WI38 (cell line): ENCODE measurements around the gene EVPLL.
"Not testable (repeated sequence)": the region's sequence is repeated elsewhere in the genome, so short reads cannot be mapped to it uniquely, and the experiment has no call there.

Source experiments
- H3K4me3 ChIP-seq: 2 replicates; pipeline ENCODE4 v1.5.1; 2011; ENCODE audit warnings: low read depth, mild to moderate bottlenecking, control low read depth, low read length
- TF ChIP-seq, protein P1 (sequence below): IDR thresholded peaks from 2 replicates; pipeline ENCODE4 v1.5.1; 2012; ENCODE audit warnings: low read depth, mild to moderate bottlenecking, control low read depth, low read length

The EVPLL gene

DNA sequence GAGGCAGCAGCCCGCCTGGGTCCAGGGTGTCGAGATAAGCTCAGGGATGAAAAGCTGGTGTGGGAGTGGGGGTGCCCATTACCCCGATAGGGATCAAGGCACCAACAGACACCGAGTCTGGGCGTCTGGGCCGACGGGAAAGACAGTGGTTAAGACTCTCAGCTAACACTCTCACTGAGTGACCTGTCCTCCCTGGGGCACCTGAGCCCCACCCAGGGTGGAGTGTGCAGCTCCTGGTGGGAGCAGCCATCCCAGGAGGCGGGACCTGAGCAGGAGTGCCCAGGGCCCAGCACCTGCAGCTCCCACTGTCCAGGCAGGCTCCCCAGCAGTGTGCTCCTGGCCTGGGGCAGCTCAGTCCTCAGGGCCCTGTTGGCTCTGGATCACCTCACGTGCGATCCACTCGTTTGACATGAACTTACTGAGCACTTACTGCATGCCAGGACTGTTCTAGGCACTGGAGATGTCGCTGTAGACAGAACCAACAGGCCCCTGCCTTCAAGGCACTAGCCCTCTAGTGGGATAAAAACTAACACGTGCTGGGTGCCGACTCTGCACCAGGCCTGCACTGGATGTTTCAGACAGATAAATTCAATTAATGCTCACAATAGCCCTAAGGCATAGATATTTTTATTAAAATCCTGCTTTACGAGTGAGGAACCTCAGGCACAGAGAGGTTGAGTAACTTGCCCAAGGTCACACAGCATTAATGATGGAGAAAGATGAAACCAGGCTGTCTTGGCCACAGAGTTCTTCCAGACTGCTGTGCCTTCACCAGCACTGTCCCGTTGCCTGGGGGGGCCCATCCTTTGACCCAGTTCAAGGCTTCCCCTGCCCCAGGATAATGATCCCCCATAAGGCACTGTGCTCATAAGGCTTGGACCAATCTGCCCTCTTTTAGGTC lies 1.9 kb downstream of the EVPLL start:
- TF ChIP-seq, protein P1, sequence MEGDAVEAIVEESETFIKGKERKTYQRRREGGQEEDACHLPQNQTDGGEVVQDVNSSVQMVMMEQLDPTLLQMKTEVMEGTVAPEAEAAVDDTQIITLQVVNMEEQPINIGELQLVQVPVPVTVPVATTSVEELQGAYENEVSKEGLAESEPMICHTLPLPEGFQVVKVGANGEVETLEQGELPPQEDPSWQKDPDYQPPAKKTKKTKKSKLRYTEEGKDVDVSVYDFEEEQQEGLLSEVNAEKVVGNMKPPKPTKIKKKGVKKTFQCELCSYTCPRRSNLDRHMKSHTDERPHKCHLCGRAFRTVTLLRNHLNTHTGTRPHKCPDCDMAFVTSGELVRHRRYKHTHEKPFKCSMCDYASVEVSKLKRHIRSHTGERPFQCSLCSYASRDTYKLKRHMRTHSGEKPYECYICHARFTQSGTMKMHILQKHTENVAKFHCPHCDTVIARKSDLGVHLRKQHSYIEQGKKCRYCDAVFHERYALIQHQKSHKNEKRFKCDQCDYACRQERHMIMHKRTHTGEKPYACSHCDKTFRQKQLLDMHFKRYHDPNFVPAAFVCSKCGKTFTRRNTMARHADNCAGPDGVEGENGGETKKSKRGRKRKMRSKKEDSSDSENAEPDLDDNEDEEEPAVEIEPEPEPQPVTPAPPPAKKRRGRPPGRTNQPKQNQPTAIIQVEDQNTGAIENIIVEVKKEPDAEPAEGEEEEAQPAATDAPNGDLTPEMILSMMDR, result no peak
- no peak overlapping the region for H3K4me3 ChIP-seq

DNA sequence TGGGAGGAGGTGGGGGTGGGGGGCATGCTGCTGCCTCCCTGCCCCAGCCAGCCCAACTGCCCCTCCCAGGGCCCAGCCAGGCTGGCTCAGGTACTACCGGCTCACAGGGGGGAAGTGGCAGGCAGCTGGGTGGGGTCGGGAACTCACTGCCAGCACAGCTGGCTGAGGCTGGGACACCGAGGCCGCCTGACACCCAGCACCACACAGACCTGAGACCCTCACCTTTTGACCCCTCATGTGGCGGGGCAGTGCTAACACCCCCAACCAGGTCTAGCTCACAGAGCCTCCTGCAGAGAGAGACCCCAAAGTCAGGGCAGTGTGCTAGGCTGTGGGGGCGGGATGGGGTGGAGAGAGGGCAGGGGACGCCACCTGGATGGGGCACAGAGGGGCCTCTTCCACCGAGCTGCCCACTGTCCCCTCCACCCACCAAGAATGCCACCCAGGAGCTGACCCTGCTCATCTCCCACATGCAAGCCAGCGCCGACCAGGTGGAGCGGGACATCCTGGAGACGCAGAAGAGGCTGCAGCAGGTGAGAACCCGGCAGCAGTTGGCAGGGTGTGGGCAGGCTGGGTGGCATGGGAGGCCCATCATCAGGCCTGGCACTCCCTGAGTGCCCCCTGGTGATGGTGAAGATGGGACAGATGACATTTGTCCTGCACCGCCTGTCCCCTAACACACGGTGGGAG lies 3.0 kb downstream of the EVPLL start:
- TF ChIP-seq, protein P1, result no peak
- no peak overlapping the region for H3K4me3 ChIP-seq

DNA sequence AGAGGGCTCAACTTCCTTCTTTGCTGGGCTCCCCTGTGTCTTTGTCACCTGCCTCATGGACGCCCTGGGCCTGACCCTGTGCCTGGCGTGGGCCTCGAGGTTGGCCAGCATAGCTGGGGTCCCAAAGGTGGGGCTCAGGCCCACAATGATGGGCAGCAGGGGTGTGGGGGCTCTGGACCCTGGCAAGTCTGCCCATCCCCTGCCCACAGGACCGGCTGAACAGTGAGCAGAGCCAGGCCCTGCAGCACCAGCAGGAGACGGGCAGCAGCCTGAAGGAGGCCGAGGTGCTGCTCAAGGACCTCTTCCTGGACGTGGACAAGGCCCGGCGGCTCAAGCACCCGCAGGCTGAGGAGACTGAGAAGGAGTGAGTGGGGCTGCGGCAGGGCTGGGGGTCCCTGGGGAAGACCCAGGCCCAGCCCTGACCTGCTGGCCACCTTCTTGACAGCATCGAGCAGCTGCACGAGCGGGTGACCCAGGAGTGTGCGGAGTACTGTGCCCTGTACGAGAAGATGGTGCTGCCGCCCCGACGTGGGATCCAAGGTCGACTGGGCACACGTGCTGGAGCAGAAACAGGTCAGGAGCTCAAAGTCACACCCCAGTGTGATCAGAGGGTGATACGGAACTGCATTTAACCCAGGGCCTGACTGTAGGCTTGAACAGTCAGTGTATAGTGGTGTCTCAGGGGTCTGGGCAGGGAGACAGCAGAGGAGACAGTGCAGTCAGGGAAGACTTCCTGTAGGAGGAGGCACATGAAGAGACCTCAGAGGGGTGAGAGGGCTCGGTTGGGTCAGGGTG lies 3.8 kb downstream of the EVPLL start:
- TF ChIP-seq, protein P1, result no peak

DNA sequence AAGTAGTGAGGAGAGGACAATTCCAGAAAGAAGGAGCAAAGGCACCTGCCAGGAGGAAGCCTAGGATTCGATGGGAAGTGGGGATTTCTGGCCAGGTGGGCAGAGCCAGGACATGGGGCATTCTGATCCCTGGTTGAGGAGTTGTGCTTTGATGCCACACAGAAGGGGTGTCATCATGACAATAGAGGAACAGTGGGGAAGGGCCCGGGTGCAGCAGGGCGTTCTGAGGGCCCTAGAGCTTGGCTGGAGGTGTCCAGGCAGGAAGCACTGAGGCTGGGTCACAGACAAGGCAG lies 4.3 kb downstream of the EVPLL start:
- no peak overlapping the region for H3K4me3 ChIP-seq
- TF ChIP-seq, protein P1, result no peak

More for the DNA sequence above, 3.8 kb downstream of the EVPLL start:
- H3K4me3 ChIP-seq, result no peak overlapping the region

DNA sequence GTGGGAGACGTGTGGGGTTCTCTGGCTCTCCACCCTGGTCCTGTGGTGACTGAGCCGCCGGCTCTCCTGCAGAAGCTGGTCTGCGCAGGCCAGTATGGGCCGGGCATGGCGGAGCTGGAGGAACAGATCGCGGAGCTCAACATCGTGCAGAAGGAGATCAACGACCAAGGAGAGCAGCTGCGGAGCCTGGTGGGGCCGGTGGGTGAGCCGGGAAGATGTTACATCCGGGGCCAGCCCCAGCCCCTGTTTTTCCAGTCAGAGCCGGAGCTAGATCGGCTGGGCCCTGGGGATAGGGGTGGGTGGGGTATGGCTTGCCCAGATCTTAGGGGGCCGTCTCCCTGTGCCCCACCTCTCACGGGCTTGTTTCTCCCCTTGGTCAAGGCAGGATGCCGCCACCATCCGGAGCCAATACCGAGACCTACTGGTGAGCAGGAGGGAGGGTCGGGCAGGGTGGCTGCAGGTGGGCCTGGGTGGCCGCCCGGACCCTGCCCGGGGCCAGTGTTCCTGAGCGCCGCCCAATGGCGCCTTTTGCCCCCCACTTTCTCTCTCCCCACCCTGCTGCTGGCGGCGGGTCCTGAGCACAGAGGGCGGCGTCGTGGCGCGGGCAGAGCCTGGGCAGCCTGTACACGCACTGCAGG lies 5.0 kb downstream of the EVPLL start:
- TF ChIP-seq, protein P1, result no peak

DNA sequence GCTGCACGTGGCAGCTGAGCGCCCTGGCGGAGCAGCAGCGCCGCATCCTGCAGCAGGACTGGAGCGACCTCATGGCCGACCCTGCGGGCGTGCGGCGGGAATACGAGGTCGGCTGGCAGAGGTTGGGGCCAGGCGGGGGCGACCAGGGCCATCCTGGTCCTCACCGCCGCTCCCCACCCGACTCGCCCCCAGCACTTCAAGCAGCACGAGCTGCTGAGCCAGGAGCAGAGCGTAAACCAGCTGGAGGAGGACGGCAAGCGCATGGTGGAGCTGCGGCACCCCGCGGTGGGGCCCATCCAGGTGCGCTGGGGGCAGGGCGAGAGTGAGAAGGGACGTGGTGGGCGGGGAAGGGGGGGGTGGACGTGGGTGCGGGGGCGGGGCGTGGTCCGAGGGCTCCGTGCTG lies 5.5 kb downstream of the EVPLL start:
- H3K4me3 ChIP-seq, result not testable (repeated sequence)

More for the DNA sequence above, 5.0 kb downstream of the EVPLL start:
- no peak overlapping the region for H3K4me3 ChIP-seq

DNA sequence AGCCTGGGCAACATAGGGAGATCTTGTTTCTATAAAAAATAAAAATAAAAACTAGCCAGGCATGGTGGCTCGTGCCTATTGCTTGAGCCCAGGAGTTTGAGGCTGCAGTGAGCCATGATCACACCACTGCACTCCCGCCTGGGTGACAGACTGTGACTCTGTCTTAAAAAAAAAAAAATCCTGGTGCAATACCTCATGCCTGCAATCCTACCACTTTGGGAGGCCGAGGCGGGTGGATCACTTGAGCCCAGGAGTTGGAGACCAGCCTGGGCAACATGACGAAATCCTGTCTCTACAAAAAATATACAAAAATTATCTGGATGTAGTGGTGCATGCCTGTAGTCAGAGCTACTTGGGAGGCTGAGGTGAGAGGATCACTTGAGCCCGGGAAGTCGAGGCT lies 6.7 kb downstream of the EVPLL start:
- not testable (repeated sequence) for H3K4me3 ChIP-seq

DNA sequence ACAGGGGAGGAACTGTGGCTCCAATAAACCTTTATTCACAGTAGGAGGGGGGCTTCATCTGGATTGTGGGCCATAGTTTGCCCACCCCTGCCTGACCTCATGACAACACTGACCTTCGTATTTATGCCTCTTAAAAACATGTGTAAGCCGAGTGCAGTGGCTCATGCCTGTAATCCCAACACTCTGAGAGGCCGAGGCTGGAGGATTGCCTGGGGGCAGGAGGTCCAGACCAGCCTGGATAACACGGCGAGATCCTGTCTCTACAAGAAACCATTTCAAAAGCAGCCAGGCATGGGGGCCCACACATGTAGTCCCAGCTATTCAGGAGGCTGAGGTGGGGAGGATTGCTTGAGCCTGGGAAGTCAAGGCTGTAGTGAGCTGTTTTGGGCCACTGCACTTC lies 10.0 kb downstream of the EVPLL start:
- not testable (repeated sequence) for H3K4me3 ChIP-seq

DNA sequence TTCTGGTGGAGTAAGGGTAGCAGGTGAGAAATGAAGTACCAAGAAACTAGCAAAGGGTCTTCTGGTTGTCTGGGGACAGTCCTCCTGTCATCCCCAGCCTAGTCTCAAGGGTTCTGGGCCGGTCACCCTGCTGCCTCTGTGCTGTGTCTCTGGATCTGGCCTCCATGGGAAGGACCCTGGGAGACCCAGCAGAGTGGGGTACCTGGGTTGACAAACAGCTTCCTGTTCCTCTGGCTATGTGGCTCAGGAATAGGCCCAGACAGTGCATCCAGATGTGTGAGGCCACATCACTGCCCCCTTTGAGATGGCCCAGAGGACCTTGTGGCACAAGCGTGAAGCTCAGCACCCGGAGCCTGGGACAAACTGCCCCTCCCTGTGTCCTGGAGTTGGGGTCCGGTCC lies 10.7 kb downstream of the EVPLL start:
- not testable (repeated sequence) for H3K4me3 ChIP-seq

DNA sequence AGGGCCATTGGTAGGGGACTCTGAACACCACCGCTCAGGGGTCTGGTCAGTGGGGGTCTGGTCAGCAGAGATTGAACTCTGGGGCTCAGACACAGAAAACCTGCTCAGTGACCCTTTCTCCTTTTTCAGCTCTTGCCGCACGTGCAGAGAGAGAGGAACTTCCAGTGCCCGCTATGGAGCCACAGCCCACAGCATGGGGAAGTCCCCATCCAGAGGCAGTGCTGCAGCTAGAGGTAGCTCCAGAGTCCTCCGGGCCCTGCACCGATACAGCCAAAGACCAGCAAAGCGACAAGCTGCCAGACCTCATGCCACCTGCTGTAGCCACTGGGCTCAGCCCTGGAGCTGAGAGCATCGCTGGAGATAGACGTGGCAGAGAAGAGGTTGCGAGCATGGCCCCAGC lies 11.2 kb downstream of the EVPLL start:
- H3K4me3 ChIP-seq, result not testable (repeated sequence)

DNA sequence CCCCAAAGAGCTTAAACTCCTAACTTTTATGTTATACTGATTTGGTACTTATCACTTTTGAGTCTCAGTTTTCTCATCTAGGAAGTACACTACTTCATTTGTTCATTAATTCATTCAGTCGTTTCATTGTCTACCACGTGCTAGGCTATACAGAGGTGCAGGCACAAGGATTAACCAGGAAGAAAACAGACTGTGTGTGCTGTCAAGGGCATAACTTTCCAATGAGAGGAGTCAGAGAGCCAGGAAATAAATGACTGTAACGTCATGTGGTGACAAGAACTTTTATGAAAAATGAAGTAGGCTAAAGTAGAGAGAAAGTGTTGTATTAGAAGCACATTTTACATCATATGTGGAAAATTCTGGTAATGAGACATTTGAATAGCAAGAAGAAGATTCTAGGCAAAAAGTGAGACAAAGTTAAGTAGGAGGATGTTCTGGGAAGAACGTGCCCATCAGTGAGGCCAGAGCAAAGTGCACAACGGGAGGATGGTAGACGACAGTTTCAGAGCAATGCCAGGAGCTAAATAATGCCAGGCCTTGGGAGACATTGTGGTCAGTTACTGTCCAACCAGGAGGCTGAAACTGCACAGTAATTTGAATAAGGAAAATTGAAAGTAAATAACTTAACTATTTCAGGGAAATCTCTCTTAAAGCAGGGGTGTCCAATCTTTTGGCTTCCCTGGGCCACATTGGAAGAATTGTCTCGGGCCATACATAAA lies 24.5 kb downstream of the EVPLL start:
- not testable (repeated sequence) for H3K4me3 ChIP-seq

DNA sequence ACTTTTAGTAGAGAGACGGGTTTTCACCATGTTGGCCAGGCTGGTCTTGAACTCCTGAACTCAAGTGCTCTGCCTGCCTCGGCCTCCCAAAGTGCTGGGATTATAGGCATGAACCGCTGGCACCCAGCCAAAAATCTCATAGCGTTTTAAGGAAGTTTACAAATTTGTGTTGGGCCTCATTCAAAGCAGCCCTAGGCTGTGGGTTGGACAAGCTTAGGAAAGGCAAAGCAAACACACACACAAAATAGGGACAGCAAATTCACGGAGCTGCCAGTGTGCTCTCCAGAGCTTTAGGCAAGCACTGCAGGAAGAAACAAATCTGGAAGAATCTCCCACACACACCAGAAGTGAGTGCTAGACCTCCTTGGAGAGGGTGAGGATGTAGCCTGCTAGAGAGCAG lies 25.6 kb downstream of the EVPLL start:
- not testable (repeated sequence) for H3K4me3 ChIP-seq
